Activated CD8-positive, alpha-beta memory T cell treated with anti-CD3 and anti-CD28 coated beads for 48 hours (primary cell): Measurements from ENCODE around the gene BLOC1S5.
"Not testable (repeated sequence)": the region's sequence is repeated elsewhere in the genome, so short reads cannot be mapped to it uniquely, and the experiment has no call there.

Source experiments
- DNase-seq, 3 experiments: peaks; one replicate each; pipeline ENCODE4 v3.0.0-alpha.2; 2020; ENCODE audit warnings: low read depth in 2 of 3, low spot score in 2 of 3

Gene BLOC1S5

DNA sequence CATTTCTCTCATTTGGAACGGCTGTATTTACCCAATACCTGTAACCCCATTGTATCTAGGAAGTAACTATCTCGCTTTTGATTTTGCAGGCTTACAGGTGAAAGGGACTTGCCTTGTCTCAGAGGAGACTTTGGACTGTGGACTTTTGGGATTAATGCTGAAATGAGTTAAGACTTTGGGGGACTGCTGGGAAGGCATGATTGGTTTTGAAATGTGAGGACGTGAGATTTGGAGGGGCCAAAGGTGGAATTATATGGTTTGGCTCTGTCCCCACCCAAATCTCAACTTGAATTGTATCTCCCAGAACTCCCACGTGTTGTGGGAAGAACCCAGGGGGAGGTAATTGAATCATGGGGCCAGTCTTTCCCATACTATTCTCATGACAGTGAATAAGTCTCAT, 18.4 kb downstream of the BLOC1S5 start:
- DNase-seq, result not testable (repeated sequence)

- no peak for DNase-seq
Measured at GRCh38 chr6:8043221-8043620, 21.0 kb downstream of the BLOC1S5 start.

- no peak for DNase-seq
Measured at GRCh38 chr6:8041913-8042583, 22.1 kb downstream of the BLOC1S5 start.

DNA sequence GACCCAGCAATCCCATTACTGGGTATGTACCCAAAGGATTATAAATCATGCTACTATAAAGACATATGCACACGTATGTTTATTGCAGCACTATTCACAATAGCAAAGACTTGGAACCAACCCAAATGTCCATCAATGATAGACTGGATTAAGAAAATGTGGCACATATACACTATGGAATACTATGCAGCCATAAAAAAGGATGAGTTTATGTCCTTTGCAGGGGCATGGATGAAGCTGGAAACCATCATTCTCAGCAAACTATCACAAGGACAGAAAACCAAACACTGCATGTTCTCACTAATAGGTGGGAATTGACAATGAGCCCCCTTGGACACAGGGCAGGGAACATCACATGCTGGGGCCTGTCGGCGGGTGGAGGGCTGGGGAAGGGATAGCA, 30.1 kb downstream of the BLOC1S5 start:
- DNase-seq, result not testable (repeated sequence)

GRCh38 chr6:8030920-8031319, 33.3 kb downstream of the BLOC1S5 start:
- no peak for DNase-seq

DNA sequence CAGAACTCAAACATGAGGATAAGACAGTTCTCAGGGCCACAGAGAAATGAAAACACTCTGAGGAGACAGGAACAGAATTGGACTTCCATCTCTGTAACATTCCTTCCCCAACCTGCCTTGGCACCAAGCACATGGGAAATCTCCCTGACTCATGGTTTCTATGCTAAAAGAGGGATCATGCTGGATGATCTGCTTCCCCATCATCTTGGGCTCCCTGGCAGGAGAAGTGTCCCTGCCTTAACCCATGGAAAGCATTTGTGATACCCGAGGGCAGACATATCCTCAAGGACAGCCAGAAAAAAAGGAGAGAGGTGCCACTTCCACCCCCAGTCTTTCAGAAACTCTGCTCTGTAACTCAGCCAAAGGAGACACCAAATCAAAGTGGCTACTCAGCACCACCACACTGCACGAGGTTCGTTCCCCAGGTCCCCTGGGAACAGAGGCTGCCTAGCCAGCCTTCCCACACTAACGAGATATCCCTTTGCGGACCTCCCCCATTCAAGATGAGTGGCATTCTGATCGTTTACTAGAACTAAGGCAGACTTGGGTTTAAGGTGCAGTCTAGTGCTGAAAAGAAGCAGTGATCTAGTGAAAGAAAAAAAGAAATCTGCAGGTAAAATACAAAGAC, 34.8 kb downstream of the BLOC1S5 start:
- no peak for DNase-seq

DNA sequence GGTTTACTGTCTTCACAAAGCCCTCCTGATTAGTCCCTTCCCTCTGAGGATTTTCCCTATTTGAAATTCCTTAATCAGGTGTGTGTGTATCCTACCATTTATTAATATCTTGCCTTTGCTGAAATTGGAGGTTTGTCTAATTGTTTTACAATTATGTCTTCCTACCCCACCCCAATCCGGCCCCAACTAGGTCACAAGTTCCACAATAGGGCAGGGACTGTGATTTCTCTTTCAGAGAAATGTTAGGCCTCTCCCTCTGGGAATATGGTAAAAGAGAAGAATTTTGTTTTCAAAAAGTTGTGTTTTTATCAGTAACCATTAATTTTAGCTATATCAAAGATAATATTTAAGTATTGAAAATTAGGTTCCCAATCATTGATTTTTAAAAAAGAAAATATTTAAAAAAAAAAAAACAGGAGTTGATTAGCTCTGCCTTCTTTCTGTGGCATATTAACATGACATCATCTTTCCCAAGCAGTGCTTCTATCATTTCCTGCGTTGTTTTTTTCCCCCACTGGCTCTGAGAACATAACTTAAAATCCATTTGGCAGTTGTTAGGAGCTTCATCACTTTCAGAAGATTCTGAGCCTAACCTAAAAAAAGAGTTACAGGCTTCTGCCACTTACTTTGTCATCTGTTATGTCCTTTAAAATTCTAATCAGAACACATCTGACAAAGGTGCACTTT, 36.1 kb downstream of the BLOC1S5 start:
- DNase-seq, result no peak

GRCh38 chr6:8026800-8027199, 37.4 kb downstream of the BLOC1S5 start:
- no peak for DNase-seq

DNA sequence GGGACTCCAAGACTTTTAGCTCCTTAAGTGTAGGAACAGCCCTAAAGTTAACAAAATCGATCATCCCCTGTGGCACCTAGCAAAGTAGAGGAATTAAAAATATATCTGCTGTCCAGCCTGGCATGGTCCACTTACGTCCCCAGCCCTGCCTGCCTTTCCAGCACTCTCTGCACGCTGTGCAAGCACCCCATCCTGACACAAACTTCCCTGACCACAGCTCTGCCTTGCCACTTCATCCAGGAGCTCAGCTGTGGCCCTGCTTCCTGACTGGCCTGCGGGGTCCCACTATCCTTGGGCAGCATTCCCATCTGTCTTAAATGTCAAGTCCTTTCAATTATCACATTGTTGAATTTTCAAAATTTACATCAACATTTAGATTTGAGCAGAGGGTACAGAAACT, 39.0 kb downstream of the BLOC1S5 start:
- no peak for DNase-seq

DNA sequence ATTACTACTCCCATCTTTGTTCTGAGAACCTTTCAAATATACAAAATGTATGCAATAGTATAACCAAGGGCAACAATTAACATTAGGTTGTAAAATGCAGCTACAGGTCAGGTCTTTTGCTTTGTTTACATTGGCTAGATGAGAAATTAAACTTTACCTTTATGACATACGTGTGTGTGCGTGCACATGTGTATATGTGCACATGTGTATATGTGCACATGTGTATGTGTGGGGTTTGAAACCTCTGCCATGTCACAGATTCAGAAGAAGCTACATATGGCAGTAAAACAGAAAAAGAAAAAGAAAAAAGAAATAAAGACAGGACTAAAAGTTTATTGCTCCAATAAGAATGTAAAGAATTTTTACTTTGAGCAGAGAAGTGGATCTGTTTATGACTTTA, 40.6 kb downstream of the BLOC1S5 start:
- no peak for DNase-seq

GRCh38 chr6:8020083-8020482, 44.1 kb downstream of the BLOC1S5 start:
- DNase-seq, result no peak

DNA sequence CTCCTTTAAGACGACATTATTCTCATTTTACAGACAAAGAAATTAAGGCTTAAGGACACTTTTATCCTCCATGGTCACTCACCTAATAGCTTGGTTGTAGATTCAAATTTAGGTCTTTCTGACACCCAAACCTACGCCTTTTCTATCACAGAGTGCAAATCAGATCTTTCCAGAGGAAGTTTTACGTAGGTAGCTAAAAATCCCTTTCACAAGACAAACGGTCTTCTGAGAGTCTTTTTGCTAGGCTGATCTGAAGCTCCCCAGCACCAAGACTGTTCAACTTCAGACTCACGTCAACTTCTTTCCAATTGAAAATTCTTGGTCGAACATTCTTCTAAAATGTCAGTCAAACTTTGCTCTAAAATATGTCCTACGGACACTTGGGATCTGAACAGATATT, 46.5 kb downstream of the BLOC1S5 start:
- DNase-seq, result no peak

DNA sequence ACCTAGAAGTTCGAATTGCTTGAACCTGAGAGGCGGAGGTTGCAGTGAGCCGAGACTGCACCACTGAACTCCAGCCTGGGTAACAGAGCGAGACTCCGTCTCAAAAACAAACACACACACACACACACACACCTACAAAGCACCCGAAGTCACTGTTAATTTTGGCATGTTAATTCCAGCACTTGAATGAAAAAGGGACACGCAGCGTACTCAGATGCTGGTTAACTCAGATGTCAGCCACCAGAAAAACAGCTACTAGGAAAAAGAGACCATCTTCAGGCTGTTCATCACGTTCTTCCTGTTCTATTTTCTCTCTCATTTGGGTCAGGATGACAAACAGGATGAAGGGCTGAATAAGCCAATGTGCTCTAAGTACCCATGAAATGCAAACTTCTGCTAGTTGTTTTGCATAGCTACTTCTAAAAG, 46.9 kb downstream of the BLOC1S5 start:
- no peak for DNase-seq

GRCh38 chr6:8014947-8015346, 49.2 kb downstream of the BLOC1S5 start:
- no peak for DNase-seq

- DNase-seq, result no peak
Measured at GRCh38 chr6:8013763-8014162, 50.4 kb downstream of the BLOC1S5 start.

- DNase-seq, result no peak
Measured at GRCh38 chr6:8006208-8006607, 58.0 kb downstream of the BLOC1S5 start.

DNA sequence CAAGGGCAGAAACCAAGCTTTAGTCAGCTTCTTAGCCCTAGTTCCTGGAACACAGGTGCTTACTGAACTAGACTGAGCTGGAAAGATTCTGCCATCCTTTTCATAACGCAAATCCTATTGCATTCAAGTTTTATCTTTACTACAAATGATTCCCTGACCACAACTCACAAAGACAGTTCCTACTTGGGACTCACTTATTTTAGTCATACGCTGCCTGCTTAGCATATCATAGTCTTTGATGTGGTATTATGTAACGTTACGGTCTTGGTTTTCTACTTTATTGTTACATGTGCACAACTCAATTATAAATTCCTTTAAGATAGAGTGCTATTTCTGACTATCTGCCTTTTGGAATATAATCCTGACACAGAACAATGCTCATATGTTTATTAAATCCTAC, 59.1 kb downstream of the BLOC1S5 start:
- no peak for DNase-seq

- DNase-seq, result no peak
Measured at GRCh38 chr6:8000636-8001035, 63.6 kb downstream of the BLOC1S5 start.

DNA sequence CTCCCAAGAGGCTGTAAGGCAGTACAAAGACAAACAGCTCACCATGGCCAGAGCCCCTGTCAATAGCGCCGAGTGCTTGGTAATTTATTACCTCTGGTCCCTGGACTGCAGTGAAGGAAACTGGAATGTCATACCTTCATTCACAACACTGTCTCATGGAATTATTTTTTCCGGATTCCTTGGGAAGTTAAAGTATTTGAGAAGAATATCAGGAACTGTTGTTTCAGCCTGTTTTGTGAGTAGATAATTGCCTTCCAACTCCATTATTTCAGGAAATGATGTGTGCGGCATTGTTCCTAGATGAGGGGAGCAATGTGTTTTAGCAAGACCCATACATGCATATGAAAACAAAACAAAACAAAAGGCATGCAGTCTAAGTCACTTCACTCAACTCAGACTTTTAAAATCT, 64.0 kb downstream of the BLOC1S5 start:
- DNase-seq, result no peak

DNA sequence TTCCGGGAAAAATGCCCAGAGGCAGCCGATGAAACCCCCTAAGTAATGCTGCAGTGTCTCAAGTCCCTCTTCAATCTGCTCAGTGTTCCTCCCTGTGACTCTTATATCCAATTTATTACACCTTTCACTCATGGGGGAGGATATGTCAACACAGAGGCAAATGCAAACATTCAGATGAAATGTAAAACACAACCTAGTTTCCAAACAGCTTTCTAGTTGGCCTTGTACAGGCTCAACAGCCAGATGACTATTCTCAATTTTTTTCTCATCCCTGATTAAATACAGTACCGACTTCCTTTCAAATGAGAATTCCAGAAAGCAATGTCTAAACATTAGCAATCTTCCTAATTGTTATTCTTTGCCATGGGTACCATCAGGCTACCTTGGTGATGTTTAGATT, 65.0 kb downstream of the BLOC1S5 start:
- DNase-seq, result no peak

GRCh38 chr6:7998103-7998725, 66.0 kb downstream of the BLOC1S5 start:
- DNase-seq, result no peak

DNA sequence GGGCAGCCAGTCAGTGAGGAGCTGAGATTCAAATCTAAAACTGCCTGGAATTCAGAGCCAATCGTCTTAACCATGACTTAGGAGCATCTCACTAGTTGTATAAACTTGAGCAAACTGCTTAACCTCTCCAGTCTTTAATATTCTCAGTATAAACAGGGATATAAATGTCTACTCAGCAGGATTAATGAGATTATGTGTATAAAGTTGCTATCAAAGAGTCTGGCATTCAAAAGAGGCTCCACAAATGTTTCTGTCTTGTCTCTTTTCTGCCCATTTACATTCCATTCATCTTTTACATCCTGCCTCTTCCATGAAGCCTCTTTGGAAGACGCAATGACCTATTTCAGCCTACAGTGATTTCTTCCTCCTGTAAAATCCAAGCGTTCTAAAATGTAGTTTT, 66.9 kb downstream of the BLOC1S5 start:
- DNase-seq, result no peak
